HG02884 (cell line): Measurements from ENCODE around the gene LY6G6D.

Source experiments
- ATAC-seq: cut with Tn5 transposase; IDR thresholded peaks from one replicate; pipeline ENCODE4 v1.9.1; 2021; ENCODE audit warnings: mild to moderate bottlenecking, moderate library complexity; ENCODE audit not compliant: unreplicated experiment

LY6G6D gene

DNA sequence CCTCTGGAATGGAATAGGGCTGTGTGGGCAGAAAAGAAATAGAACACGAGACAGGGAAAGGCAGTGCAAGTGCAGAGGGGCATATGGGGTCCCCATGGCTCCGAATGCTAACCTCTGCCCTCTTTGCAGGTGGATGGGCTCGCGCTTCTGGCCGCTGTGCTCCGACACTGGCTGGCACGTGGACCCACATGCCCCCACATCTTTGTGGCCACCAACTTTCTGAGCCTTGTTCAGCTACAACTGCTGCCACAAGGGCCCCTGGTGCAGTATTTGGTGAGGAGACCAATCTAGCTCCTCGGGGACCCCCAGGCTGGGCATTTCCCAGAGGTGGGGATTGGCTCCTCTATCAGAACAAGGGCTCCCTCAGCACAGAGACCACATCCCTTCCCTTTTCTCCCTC is 46.2 kb downstream of the LY6G6D start:
- no peak for ATAC-seq

DNA sequence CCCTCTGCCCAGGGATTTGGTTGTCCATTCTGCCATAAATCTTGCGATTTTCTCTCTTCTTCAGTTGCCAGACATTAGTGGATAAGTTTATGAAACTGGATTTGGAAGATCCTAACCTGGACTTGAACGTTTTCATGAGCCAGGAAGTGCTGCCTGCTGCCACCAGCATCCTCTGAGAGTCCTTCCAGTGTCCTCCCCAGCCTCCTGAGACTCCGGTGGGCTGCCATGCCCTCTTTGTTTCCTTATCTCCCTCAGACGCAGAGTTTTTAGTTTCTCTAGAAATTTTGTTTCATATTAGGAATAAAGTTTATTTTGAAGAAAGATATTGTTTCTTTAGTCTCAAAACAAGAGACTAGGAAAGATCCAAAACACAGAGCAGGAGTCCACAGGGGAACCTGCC is 47.2 kb downstream of the LY6G6D start, which contains the start of gene SAPCD1:
SAPCD1 (plus strand) TSS at position 301 of the 400 bp plus-strand sequence. CDS start 399 bp downstream, outside the sequence.
- no peak for ATAC-seq

DNA sequence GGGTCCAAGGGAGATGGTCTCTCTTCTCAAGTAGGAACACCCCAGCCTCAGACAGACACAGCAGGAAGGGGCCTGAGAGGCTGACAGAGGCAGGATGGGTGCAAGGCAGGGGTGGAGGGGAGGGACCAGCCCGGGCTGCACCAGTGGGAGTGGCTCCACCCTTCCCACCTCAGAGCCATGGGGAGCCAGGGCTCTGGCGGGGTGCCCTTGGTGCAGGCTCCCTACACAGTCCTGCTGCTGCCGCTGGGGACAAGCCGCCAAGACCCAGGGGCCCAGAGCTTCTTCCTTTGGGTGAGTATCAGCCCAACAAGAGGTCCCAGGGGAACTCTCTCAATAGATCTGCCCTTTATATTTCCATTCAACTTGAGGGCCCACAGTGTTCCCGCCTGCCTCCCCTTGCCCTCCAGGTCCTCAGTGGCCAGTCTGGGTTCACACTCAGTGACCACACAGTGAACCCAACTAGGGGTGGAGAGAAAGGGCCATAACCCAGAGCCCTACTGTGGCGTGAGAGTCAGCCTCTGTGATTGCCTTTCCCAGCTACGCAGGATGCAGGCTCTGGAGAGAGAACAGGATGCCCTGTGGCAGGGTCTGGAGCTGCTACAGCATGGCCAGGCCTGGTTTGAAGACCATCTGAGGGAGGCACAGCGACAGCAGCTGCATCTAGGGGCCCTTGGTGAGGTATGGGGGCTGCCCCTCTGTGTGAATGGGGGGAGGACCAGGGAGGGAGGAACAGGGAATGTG is 47.9 kb downstream of the LY6G6D start:
- ATAC-seq = no peak

DNA sequence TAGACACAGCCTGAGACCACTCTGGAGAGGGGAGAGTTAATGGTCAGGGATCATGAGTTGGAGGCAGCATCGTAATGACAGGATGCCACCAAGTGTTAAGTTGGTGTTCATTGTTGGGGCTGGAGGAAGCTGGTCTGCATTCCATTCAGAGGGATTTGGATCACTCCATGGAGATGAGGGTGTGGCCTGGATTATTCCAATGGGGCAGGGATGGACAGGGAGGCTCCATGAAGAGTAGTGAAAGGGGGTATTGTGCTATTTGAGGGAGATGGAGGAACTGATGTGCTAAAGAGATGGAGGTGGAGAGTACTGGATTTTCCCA is 48.4 kb downstream of the LY6G6D start:
- ATAC-seq = no peak

DNA sequence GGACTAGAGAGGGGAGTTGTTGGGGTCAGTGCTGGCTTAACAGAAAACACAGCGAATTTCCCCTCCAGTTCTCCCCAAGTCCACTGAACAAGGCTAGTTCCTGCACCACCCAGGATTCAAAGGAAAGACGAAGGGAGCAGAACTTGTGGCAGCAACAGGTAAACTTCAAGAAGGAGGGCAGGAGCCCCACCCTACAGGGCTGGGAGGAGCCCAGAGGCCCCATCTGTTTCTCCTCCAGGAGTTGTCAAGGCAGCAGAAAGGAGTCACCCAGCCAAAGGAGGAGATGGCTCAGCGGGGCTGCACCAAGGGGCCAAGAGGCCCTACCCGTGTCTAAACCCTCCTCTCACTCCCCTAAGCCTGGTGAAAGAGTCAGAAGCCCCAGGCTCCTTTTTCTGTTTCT is 49.0 kb downstream of the LY6G6D start:
- ATAC-seq = no peak

DNA sequence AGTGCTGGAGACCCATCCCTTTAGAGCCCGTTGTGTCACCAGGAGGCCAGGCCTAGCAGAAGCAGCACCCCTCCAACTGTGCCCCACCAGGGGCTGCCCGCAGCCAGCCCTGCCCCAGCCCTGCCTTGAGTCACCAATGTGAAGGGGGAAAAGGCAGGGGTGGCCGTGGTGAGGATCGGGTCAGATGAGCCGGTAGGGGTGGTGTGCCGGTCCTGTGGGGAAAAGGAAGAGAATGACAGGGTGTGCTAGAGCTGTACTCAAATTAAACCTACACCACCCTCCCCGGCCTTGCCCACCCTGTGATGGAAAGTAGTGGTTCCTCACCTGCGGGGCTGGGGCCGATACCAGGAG is 50.4 kb downstream of the LY6G6D start:
- ATAC-seq = no peak

DNA sequence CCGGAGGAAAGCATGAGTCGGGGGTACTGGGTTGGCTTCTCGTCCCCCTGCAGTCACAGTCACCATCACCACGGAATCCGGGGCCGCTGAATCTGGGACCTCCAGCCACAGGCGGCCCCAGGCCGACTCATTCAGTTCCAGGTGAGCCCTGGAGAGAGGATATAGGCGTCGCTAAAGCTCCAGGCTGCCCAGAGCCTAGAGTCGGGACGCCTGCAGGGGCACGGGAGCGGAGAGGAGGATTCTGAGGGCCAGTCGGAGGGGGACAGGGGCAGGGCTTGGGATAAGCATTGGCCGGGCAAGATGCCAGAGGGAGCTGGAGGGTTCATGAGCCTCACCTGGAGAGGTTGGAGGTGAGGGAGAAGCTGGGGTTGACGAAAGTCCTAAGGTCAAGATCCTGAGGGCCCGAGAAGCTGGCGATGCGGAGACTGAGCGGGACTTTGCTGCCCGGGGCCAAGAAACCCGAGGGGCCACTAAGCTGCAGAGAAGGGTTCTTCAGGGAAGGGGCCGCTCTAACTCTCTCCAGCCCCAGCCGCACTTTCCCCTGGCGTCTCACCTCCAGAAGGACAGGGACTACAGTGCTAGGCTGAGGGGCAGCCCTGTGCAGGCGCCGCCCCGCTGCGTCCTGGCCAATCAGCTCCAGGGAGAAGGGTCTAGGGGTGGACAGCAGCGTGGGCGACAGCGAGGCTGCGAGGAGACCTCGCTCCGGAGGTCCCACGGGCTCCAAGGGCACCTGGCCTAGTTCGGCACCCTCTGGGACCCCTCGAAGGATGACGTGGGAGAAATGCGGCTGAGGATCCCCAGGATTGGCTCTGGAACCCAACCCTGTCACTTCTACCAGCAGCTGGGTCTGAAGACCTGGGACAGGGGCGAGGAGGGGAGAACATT is 51.0 kb downstream of the LY6G6D start:
- no peak for ATAC-seq

DNA sequence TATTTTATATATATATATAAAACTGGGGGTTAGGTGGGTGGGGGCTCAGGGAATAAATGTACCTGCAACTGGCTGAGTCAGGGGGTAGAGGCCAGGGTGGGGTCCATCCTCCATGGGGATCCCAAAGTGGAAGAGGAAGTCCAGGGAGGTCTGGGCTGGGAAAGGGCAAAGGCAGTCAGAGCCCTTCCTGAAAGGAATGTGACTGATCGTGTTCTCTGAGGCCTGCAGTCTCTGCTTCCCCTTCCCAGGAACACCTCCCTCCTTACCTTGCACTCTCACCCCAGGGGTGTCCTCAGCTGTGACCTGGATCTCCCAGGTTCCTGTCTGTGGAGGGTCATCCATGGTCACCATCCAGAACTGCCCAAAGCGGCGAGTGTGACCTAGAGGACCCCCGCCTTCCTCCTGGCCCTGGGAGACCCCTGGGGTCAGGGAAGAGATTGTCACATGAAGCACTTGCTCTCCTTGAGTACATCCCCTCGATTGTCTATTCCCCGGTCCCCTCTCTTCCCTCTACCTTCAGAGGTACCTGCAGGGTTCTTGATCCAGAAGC is 52.0 kb downstream of the LY6G6D start:
- ATAC-seq = no peak
